GM19455 (cell line): ENCODE data around the gene SNX25.
A peak's percentile ranks its signal among the peaks of the same experiment; 100 is the strongest.
"Not testable (repeated sequence)": the region's sequence is repeated elsewhere in the genome, so short reads cannot be mapped to it uniquely, and the experiment has no call there.

Experiments used
- ATAC-seq: cut with Tn5 transposase; IDR thresholded peaks from one replicate; pipeline ENCODE4 v1.9.1; 2021; ENCODE audit not compliant: unreplicated experiment

Gene SNX25

DNA sequence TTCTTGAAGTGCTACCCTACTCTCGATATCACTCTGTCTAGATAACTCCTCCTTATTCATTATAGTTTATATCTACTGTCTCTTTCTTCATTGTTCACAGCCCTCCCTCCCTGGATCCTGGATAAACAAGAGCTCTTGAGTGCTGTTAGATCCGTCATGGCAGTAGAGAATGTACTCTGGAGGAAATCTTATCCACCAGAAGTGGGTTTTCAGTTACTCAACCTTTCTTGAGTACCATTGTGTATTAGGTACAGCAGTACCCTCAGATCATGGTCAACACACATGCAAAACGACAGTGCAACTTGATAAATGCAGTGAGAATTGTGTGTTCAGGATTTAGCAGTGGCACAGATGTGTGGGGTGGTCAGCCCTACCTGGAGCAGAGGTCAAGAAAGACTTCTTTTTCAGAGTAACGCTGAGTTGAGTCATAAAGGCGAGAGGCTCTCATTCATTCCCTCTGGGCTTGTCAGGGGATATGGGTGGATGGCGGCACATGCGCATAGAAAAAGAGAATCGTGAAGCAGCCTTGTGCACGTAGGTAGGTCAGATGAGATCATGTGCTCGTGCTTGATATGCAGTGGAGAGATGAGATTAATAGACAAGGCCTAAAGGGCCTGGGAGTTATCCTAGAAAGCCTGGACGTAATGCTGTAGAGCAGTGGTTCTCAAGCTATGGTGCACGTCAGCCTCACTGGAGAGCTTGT is 89.5 kb downstream of the SNX25 start:
- ATAC-seq, result no peak

DNA sequence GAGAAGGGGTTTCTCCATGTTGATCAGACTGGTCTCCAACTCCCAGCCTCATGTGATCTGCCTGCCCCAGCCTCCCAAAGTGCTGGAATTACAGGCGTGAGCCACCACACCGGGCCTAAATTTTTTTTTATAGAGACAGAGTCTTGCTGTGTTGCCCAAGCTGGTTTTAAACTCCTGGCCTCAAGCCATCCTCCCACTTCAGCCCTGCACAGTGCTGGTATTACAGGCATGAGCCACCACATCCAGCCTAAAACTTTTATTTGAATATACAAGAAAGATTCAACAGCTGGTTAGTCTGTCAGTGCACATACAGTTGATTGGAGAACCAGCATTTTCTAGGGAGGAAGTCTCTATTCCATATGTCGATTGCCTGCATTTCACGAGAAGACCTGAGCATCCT is 95.1 kb downstream of the SNX25 start:
- no peak for ATAC-seq

GRCh38 chr4:185304944-185305690 is 95.7 kb downstream of the SNX25 start:
- ATAC-seq, result peak; percentile 33

- no peak for ATAC-seq
Measured at GRCh38 chr4:185305979-185306442, 96.6 kb downstream of the SNX25 start.

GRCh38 chr4:185307136-185307950 is 97.9 kb downstream of the SNX25 start:
- peak; percentile 71 for ATAC-seq

- peak; percentile 56 for ATAC-seq
Measured at GRCh38 chr4:185309770-185310169, 100.4 kb downstream of the SNX25 start.

- peak; percentile 22 for ATAC-seq
Measured at GRCh38 chr4:185311113-185311888, 101.9 kb downstream of the SNX25 start.

DNA sequence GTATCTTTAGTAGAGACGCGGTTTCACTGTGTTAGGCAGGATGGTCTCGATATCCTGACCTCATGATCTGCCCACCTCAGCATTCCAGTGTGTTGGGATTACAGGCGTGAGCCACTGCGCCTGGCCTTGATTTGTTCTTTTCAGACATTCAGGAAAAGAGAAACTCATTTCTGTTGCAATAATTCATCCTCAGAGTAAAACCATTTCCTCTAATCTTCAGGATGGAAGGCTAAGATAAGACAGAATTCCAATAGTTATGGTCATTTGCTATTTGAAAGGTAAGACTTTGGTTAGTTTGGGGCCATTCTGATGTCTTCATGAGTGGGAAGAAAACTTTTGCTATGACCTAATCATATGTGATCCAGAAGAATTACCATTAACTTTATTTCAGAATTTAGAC is 103.3 kb downstream of the SNX25 start:
- no peak for ATAC-seq

DNA sequence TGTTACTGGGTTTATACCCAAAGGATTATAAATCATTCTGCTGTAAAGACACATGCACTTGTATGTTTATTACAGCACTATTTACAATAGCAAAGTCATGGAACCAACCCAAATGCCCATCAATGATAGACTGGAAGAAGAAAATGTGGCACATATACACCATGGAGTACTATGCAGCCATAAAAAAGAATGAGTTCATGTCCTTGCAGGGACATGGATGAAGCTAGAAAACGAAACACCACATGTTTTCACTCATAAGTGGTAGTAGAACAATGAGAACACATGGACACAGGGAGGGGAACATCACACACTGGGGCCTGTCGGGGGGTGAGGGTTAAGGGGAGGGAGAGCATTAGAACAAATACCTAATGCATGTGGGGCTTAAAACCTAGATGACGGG is 108.1 kb downstream of the SNX25 start:
- not testable (repeated sequence) for ATAC-seq

DNA sequence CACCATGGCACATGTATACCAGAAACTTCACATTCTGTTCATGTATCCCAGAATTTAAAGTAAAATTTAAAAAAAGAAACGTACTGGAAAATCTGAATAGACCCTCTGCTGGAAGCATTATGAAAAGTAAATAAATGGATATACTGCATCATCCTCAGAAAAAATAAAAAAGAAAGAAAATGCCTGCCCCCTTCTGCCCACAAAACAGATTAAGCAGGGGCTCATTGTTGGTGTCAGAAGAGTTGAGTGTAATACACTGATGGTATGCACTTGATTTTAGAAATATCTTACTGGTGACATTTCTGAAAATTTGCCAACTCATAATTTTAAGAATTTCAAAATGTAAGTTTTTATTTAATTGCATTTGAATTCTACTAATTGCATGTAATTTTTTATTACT is 108.5 kb downstream of the SNX25 start:
- ATAC-seq, result no peak

DNA sequence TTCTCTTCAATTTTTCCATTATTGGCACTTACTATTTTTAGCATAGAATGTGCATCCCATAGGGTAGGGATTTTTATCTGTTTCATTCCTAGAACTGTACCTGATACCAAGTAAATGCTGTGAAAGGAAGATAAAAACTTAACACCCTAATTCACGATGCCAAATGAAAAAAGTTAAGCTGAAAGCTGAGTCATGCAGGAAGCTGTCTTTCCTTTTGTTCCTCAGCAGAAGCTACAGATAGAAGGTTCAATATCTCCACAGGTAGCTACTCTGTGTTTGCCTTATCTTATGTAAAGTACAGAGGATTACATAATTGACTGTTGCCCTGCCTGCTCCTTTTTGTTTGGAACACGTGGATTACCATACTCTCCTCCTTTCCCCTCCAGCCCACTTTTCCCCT is 109.3 kb downstream of the SNX25 start:
- ATAC-seq, result no peak

DNA sequence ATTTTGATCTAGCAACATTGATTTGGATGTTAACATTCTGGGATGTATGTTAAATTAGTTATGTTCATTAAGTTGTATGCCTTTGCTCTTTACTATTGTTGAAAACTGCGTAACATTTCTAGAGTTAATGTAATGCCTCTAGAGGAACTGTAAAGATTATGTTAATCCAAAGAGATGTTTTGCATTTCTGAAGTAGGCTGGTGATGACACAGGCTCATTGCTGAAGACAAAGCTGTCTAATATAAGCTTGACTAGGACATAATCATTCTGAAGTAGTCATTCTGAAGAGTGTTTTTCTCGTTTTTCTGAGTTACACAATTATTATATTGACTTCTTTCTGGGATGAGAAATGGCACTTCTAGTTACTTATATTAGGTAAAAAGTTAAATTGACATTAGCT is 113.4 kb downstream of the SNX25 start:
- ATAC-seq, result no peak

DNA sequence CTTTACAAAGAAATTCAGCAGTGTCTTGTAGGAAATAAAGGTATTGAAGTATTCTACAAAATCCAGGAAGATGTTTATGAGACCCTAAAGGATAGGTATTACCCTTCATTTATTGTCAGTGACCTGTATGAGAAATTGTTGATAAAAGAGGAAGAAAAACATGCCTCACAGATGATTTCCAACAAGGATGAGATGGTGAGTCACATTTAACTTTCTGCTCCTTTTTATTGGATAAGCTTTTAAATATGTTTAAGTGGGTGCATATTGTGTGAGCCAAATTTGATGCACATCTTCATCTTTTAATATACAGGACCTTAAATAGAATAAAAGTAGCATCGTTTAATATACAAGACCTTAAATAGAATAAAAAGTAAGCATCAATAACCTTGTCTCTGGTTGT is 114.2 kb downstream of the SNX25 start:
- ATAC-seq, result no peak

GRCh38 chr4:185324361-185324760 is 115.0 kb downstream of the SNX25 start:
- not testable (repeated sequence) for ATAC-seq

DNA sequence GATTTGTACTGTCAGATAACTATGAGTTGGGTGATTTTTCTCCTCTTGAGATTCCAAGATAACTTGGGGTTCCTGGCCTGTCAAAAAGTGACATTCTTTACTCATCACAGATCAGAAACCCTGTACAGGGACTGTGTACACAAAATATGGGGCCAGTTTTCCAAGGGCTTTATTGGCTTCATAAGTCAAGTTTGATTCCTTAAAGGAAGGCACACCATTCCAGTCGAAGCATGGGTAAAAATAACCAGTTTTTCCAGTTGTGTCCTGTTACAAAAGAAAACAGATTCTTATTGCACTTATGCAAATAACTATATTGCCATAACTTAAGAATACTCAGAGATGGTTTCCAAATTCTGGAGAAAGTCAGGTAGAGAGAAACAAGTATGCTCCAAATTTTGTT is 116.3 kb downstream of the SNX25 start:
- ATAC-seq, result not testable (repeated sequence)

DNA sequence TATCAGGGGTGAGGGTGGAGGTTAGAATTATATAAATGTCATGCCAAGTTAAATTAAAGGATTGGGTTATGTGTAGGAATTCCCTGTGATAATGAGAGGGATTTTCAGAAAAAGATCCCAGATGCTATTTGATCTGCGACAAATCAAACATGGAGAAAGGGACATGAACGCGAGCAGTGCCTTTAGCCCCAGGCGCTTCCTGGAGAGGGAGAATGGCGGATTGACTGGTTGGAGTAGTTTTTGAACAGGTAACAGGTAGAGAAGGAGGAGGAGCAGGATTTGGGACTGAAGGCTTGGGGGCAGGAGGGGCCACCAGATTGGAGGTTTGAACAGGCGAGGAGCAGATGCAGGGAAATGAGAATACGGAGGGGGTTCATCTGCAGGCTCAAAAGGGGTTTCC is 119.2 kb downstream of the SNX25 start:
- no peak for ATAC-seq

GRCh38 chr4:185329879-185330510 is 120.6 kb downstream of the SNX25 start:
- ATAC-seq, result not testable (repeated sequence)

DNA sequence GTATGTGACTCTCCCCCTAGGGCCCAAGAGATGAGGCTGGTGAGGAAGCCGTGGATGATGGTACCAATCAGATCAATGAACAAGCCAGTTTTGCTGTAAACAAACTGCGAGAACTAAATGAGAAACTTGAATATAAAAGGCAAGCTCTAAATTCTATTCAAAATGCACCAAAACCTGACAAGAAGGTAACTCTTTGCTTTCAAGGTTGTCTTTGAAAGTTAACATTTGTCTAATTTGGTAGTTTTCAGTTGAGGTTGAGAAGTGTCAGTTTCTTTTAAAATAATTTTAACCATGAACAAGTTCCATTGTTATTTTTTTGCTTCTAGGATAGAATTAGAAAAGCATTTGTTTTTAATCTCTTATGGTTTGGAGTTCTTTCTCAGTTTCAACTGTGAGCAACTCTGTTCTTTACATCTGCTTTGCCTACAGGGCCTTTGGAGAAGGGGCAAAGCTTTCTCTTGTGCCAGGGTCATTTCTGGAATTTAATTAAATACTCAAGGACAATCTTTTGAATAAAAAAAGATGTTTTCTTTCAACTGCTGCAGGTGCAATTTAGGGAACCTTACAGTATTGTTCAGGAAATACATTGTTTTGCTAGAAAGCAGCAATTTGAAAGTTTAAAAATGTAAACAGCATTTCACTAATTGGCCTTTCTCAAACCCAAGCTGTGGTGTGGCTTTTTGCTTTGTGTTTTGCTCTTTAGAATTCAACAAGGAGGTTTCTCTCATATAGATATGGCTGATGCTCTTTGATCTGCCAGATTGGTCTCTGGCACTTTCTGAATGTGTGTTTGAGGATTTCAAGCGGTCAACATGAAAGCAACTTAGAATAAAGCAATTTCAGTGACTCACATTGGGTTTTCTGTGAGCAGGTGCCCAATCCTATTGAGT is 123.4 kb downstream of the SNX25 start:
- peak; percentile 75 for ATAC-seq

DNA sequence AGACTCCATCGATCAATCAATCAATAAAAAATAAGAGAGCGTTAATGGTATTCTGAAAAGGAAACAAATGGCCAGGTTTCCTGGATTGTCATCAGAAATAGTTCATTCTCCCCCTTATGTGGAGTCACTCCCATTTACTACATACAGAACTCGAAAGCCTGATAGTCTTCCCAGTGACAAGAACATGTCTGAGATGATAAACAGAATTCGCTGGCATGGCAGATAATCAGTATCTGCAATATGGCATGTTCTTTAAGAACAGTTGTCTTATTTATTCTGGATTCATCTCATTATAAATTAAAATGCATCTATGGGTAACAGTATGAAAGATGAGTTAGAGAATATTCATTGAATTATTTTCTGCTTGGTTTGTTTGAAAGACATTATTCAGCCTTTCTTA is 124.9 kb downstream of the SNX25 start:
- no peak for ATAC-seq
